HuH-7 (cell line): Measurements from ENCODE around the gene VSX1.

Experiments
- DNase-seq: peaks from one replicate; pipeline ENCODE4 v3.0.0; 2011; ENCODE audit warnings: low spot score

The VSX1 gene

GRCh38 chr20:25087186-25087929 is 5.4 kb upstream of the VSX1 start:
- no peak for DNase-seq

DNA sequence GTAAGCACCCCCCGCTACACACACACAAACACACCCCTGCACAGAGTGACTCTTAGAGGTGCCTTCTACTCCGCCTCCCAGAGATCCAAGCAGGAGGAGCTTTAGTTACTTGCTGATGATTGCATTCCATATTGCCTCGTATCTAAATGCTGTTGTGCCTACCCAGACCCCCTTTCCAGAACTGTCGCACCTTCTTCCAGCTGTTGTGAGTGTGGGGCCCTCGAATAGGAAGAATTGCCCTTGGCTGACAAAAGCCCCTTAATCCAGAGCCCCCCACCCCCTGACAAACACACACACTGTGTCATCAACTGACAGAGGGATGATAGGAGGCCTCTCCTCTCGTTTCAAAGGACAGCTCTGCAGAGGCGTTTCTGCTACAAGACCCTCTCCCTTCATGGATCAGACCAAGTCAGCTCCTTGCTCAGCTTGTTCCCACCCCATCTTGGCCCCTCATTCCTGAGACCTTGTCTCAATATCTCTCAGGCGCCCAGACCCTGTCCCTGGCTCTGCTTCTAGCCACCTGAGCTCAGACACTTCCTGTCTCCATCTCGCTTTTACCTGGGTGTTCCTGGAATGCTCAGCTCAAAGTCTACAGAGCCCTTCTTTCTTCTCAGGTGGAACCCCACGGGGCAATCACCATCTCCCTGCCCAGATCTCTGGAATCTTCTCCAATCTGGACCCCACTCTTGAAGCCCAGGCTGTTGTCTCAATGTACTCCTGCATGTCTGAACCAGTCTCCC is 4.0 kb upstream of the VSX1 start:
- DNase-seq, result peak; percentile 9

GRCh38 chr20:25084626-25085187 is 2.8 kb upstream of the VSX1 start:
- DNase-seq, result no peak

GRCh38 chr20:25083773-25084625 is 2.1 kb upstream of the VSX1 start:
- no peak for DNase-seq

DNA sequence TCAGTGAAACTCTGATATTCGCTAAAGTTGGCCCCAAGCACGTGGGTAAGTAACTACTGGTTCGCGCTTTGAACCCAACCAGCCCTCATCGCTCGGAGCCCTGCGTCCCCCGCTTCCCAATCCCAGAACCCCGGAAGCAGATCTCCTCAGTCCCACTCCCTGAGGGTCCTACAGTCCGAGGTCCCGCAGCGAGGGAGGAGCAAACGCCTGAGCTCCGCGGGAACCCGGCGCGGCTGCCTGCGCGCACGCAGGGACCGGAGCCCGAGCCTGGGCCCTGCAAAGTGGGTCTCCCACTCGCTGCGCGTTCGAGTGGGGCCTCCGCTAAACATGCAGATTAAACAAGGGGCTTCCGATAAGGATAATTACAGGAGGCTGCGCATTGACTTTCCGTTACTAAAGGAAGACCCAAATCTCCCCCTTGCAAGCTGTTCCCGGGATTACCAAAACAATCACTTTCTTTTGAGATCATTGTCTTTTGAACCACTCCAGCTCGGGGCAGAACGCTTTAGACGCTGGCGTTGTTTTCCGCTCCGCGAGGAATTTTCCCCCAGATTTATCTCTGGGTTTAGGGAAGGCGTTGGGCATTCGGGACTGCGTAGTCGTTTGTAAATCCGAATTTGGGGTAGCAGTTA is 1.3 kb upstream of the VSX1 start:
- no peak for DNase-seq

DNA sequence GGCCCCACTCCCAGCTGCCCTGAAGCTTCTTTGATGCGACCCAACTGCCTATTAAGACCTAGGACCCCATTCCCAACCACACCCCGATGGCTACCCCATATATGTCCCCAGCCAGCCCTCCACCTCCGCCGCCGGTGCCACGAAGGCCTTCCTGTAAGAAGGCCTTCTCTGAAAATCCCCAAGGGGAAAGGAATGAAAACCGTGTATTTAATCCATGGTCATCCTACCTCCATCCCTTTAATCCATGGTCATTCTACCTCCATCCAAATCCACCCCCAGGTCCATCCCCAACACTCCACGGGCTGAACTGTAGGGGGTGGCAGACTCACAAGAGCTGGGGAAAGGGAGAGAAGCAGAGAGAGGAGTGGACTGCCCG is 545 bp upstream of the VSX1 start:
- no peak for DNase-seq

- peak; percentile 68 for DNase-seq
Measured at GRCh38 chr20:25081065-25081729, 744 bp downstream of the VSX1 start.

GRCh38 chr20:25079171-25079570 is 2.8 kb downstream of the VSX1 start:
- DNase-seq, result no peak

DNA sequence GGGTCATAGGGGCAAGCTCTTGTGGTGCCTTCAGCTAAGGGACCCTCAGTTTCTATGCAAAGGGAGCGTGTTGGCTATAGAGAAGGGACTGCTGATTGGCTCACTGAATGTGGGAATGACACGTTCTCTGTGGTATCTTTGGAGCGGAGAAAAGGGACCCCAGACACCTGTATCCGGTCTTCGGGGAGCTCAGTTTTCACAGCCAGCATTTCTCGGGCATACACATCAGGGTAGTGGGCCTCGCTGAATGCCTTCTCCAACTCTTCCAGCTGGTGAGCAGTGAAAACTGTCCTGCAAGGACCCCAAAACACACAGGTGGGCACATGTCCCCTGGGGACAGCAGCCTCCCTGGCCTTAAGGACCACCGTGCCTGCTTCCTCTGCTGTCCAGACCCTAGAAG is 3.3 kb downstream of the VSX1 start:
- no peak for DNase-seq

- DNase-seq, result no peak
Measured at GRCh38 chr20:25077610-25078169, 4.3 kb downstream of the VSX1 start.

DNA sequence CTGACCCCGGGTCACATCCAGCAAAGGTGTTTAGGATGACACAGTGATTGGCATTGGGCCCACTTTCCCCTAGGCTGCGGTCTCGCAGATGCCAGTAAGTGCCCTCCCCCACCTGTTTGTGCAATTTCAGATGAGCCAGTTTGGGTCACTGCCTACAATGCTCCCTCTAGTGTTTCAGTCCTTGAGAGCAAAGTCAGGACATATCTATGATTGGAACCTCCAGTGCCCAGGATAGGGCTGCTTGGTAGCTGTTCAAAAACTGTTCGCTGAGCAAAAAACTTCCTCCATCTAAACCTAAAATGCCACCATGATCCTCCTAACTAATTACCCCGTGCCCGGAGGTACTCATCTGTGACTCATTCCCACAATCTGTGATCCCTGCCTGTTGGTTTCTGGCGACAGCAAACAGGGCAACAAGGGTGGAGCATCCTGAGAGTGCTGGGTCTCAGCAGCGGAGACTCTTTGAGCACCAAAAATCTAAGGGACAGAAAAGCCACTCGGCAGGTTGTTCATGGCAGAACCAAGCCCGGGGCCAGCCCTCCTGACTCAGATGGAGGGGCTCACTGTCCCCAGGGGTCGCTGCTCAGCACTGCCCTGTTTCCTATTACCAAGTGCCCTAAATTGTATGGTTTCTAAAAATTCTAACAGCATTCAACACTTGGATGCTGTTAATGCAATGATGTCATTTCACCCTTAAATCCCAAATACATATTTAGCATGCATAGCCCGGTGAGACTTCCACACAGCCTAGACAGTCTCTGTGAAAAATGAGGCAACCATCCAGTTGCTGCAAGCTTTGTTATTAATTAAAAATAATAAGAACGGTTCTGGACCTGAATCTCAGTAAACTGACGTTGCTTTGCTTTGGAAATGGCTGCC is 5.0 kb downstream of the VSX1 start:
- DNase-seq, result peak; percentile 82

DNA sequence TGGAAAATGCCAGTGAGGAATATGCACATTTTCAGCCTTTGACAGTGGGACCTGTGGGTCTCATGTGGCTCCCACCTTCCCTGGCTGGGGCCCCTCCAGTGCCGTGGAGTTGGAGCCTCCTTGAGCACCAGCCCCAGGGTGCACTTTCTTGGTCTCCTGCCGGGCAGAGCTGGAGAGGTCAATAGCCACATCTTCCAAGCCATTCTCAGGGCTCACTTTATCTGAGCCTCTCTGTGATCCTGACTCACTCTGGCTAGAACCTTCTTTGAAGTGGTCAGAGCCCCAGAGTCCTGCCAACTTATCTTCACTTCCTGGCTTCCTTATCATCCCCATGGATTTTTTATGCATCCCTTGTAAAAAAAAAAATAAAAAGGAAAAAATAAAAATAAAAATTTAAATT is 5.7 kb downstream of the VSX1 start:
- DNase-seq, result no peak

- no peak for DNase-seq
Measured at GRCh38 chr20:25073544-25073943, 8.4 kb downstream of the VSX1 start.

- no peak for DNase-seq
Measured at GRCh38 chr20:25072226-25072811, 9.6 kb downstream of the VSX1 start.

DNA sequence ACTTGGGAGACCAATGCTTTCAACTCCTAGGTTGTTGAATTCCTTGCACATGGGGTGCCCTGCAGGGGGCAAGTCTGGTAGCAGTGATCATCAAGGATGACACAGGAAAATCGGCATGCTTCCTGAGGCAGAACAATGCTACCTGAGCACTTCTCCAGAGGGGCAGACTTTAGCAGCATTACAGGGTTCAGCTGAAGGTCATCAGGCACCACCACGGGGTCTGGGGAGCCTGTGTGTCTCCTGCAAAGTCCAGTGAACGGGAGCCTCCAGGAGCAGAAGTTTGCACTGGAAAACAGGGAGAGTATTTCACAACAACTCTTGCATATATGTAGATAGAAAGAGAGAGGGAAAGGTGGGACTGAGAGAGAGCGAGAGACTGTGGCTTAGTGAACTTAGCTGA is 10.2 kb downstream of the VSX1 start:
- DNase-seq, result no peak

- DNase-seq, result no peak
Measured at GRCh38 chr20:25070821-25071473, 11.0 kb downstream of the VSX1 start.

DNA sequence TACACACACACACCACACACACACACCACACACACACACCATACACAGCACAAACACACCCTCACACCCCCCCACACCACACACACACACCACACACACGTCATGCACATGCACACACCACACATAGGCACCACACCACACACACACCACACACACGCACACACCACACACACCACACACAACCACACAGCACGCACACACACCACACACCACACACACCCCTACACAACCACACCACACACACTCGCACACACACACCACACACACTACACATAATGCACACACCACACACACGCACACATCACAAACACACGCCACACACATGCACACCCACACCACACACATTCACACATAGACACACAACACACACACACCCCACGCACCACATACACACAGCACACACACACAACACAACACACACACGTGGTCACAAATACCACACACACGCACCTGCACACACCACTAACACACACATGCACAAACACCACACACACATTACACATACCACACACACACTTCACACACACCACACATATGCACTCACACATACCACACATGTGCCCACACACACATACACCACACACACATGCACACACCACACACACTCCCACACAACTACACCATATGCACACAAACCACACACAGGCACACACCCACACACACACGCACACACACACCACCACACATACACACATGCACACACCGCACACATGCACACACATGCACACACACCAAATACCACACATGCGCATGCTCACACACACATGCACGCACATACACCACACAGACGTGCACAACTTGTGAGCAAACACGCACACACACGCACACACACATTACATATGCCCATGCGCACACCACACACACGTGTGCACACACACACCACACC is 14.6 kb downstream of the VSX1 start:
- DNase-seq, result no peak

DNA sequence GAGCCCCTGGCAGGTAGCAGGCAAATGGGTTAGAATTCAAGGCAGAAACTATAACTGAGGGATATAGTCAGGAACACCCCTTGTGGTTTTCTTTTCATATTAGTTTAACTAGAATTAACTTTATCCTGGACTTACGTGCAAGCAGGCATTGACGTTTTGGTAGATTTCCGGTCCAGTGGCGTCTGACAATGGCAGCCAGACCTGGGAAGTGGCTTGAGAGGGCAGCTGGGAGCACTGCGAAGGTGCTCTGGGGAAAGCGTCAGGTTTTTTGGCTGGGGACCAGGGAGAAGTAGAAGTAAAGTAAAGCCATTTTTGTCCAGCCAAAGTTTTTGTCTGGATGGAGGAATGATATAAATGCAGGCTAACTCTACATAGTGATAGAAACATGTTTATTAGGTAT is 15.6 kb downstream of the VSX1 start:
- DNase-seq, result no peak
